H1 (cell line): ENCODE data around the gene EXD3. TPM values are rescaled to one million over a fixed set of nuclear protein-coding genes. Genes with fewer than 3 reads are reported as not detected.

Source experiments
- CTCF ChIA-PET: fragments of 300-600 bp; sonication (Branson Sonifier 250); formaldehyde crosslinking; loops from one replicate; lab custom pipeline; 2021; ENCODE audit not compliant: partially characterized antibody; lab: Charles Lee
- POLR2A ChIA-PET: fragments of 300-600 bp; sonication (Branson Sonifier 250); formaldehyde crosslinking; loops from one replicate; lab custom pipeline; 2021; ENCODE audit warnings: inconsistent platforms; ENCODE audit not compliant: partially characterized antibody; lab: Charles Lee
- DNase-seq, 2 experiments: peaks; one replicate each; pipeline versions ENCODE4 v3.0.0 to v3.0.0-alpha.2; 2010 to 2022; ENCODE audit warnings: low spot score in 2 of 2, low read depth in 1 of 2, mixed read lengths in 1 of 2
- FAIRE-seq: peaks from 2 replicates; lab custom pipeline; 2011; peaks lifted over from hg19 to GRCh38; lab: Jason Lieb, UNC
- H2AFZ ChIP-seq: 2 replicates; pipeline ENCODE4 v1.8.1; 2012; ENCODE audit warnings: low read length, inconsistent platforms
- H2AK5ac ChIP-seq: 2 replicates; pipeline ENCODE4 v1.6.1; 2013; ENCODE audit warnings: low read depth, low read length
- H2BK120ac ChIP-seq: replicated peaks from 2 replicates; pipeline ENCODE3; 2013; ENCODE audit warnings: low read depth, low read length, inconsistent platforms
- H2BK12ac ChIP-seq: 2 replicates; pipeline ENCODE4 v1.6.1; 2013; ENCODE audit warnings: low read depth, low read length
- H2BK15ac ChIP-seq: 2 replicates; pipeline ENCODE4 v1.6.1; 2013; ENCODE audit warnings: low read length
- H2BK20ac ChIP-seq: 2 replicates; pipeline ENCODE4 v1.6.1; 2013; ENCODE audit warnings: low read length
- H2BK5ac ChIP-seq: 2 replicates; pipeline ENCODE4 v1.6.1; 2013; ENCODE audit warnings: low read depth, low read length
- H3K14ac ChIP-seq: 2 replicates; pipeline ENCODE4 v1.6.1; 2013; ENCODE audit warnings: inconsistent platforms; ENCODE audit not compliant: insufficient read length
- H3K18ac ChIP-seq: 2 replicates; pipeline ENCODE4 v1.6.1; 2013; ENCODE audit warnings: low read length; ENCODE audit errors: extremely low read depth
- H3K23ac ChIP-seq: 2 replicates; pipeline ENCODE4 v1.6.1; 2013; ENCODE audit warnings: inconsistent platforms; ENCODE audit not compliant: insufficient read length
- H3K23me2 ChIP-seq: 2 replicates; pipeline ENCODE4 v1.6.1; 2013; ENCODE audit warnings: low read depth, low read length
- H3K27ac ChIP-seq: 2 replicates; pipeline ENCODE4 v1.6.1; 2011; ENCODE audit warnings: low read depth, low read length, inconsistent platforms
- H3K27me3 ChIP-seq, 4 experiments: replicated peaks in 1 of 4; 1 replicate in 1 of 4; 2 replicates in 3 of 4; pipeline versions ENCODE4 v1.6.1 to v1.8.1; 2011 to 2013; ENCODE audit warnings: low read length in 3 of 4, mild to moderate bottlenecking in 3 of 4, inconsistent platforms in 2 of 4, mixed read lengths in 2 of 4, moderate library complexity in 1 of 4; ENCODE audit not compliant: control insufficient read depth in 3 of 4, insufficient read depth in 3 of 4; ENCODE audit errors: extremely low read depth in 1 of 4
- H3K36me3 ChIP-seq, 4 experiments: 2 replicates each; pipeline versions ENCODE4 v1.6.1 to v1.8.1; 2011 to 2013; ENCODE audit warnings: mild to moderate bottlenecking in 4 of 4, low read length in 3 of 4, moderate library complexity in 2 of 4, control low read depth in 1 of 4, inconsistent platforms in 1 of 4; ENCODE audit not compliant: insufficient read depth in 4 of 4, control insufficient read depth in 2 of 4
- H3K4ac ChIP-seq: replicated peaks from 2 replicates; pipeline ENCODE3; 2013; ENCODE audit warnings: low read length, low read depth, mixed read lengths, inconsistent platforms; ENCODE audit not compliant: insufficient read length
- H3K4me1 ChIP-seq, 4 experiments: replicated peaks in 1 of 4; 1 replicate in 1 of 4; 2 replicates in 3 of 4; pipeline versions ENCODE4 v1.6.1 to v1.8.1; 2011 to 2013; ENCODE audit warnings: low read length in 3 of 4, inconsistent platforms in 2 of 4, mixed read lengths in 1 of 4; ENCODE audit not compliant: insufficient read depth in 4 of 4, control insufficient read depth in 3 of 4
- H3K4me2 ChIP-seq, 2 experiments: 2 replicates each; pipeline versions ENCODE4 v1.6.1 to v1.8.1; 2011 to 2013; ENCODE audit warnings: low read depth in 2 of 2, low read length in 2 of 2, control low read depth in 1 of 2, inconsistent platforms in 1 of 2, mild to moderate bottlenecking in 1 of 2; ENCODE audit not compliant: insufficient read depth in 1 of 2
- H3K4me3 ChIP-seq, 4 experiments: fragments of 200-600, 300-600 bp in 1 of 4; sonication (generic), shearing (Covaris generic), sonication (Bioruptor Twin) in 1 of 4; 2 replicates each; pipeline versions ENCODE4 v1.5.1 to v1.8.1; 2011 to 2016; ENCODE audit warnings: low read length in 4 of 4, low read depth in 3 of 4, control low read depth in 2 of 4, inconsistent platforms in 2 of 4, mild to moderate bottlenecking in 2 of 4, mixed read lengths in 1 of 4, moderate library complexity in 1 of 4; ENCODE audit not compliant: insufficient read depth in 2 of 4; ENCODE audit errors: extremely low read depth in 1 of 4
- H3K56ac ChIP-seq: replicated peaks from 2 replicates; pipeline ENCODE3; 2013; ENCODE audit warnings: low read depth, mild to moderate bottlenecking, mixed read lengths, low read length, inconsistent platforms; ENCODE audit not compliant: insufficient read length
- H3K79me1 ChIP-seq: 2 replicates; pipeline ENCODE4 v1.6.1; 2013; ENCODE audit warnings: low read depth, low read length, control low read depth
- H3K79me2 ChIP-seq, 2 experiments: 2 replicates each; pipeline versions ENCODE4 v1.6.1 to v1.8.1; 2012 to 2013; ENCODE audit warnings: low read length in 2 of 2, mild to moderate bottlenecking in 2 of 2, inconsistent platforms in 1 of 2; ENCODE audit not compliant: insufficient read depth in 2 of 2, control insufficient read depth in 1 of 2
- H3K9ac ChIP-seq, 4 experiments: replicated peaks in 1 of 4; 1 replicate in 1 of 4; 2 replicates in 3 of 4; pipeline versions ENCODE4 v1.6.1 to v1.8.1; 2011 to 2013; ENCODE audit warnings: low read depth in 3 of 4, low read length in 3 of 4, control low read depth in 2 of 4, mild to moderate bottlenecking in 2 of 4, moderate library complexity in 2 of 4, inconsistent platforms in 1 of 4; ENCODE audit errors: extremely low read depth in 1 of 4
- H3K9me3 ChIP-seq, 2 experiments: 2 replicates each; pipeline versions ENCODE4 v1.6.1 to v1.8.1; 2012 to 2013; ENCODE audit warnings: mild to moderate bottlenecking in 2 of 2, moderate library complexity in 2 of 2, control low read depth in 1 of 2, inconsistent platforms in 1 of 2, low read depth in 1 of 2, low read length in 1 of 2, mixed read lengths in 1 of 2; ENCODE audit not compliant: insufficient read depth in 2 of 2
- H4K20me1 ChIP-seq, 2 experiments: replicated peaks in 1 of 2; 2 replicates each; pipeline versions ENCODE3 to v1.8.1; 2011 to 2013; ENCODE audit warnings: inconsistent platforms in 2 of 2, low read length in 2 of 2, mild to moderate bottlenecking in 1 of 2; ENCODE audit not compliant: insufficient read depth in 2 of 2, control insufficient read depth in 1 of 2
- H4K5ac ChIP-seq: 2 replicates; pipeline ENCODE4 v1.6.1; 2013; ENCODE audit warnings: low read length, low read depth, mixed read lengths, inconsistent platforms; ENCODE audit not compliant: insufficient read length
- H4K8ac ChIP-seq: 2 replicates; pipeline ENCODE4 v1.8.0; 2013; ENCODE audit warnings: mild to moderate bottlenecking, moderate library complexity, low read length, inconsistent platforms; ENCODE audit not compliant: insufficient read depth; ENCODE audit errors: extremely low read depth
- H4K91ac ChIP-seq: replicated peaks from 2 replicates; pipeline ENCODE3; 2013; ENCODE audit warnings: low read length, mixed read lengths, inconsistent platforms; ENCODE audit not compliant: insufficient read length
- ATF2 ChIP-seq: IDR thresholded peaks from 2 replicates; pipeline ENCODE4 v1.6.1; 2012; ENCODE audit warnings: low read length, inconsistent platforms
- BRCA1 ChIP-seq: IDR thresholded peaks from 2 replicates; pipeline ENCODE4 v1.6.1; 2012; ENCODE audit warnings: low read depth, low read length, improper control_type of control experiment
- E2F6 ChIP-seq: IDR thresholded peaks from 2 replicates; pipeline ENCODE4 v1.6.1; 2012; ENCODE audit warnings: inconsistent platforms
- TAF1 ChIP-seq: IDR thresholded peaks from 2 replicates; pipeline ENCODE4 v1.6.1; 2011; ENCODE audit warnings: mild to moderate bottlenecking, low read depth, low read length
- USF2 ChIP-seq: IDR thresholded peaks from 2 replicates; pipeline ENCODE4 v1.6.1; 2011; ENCODE audit warnings: low read length, improper control_type of control experiment
- YY1 ChIP-seq: IDR thresholded peaks from 2 replicates; pipeline ENCODE4 v1.6.1; 2011; ENCODE audit warnings: low read depth, mild to moderate bottlenecking, low read length
- WGBS, 2 experiments: shearing (Covaris generic) in 1 of 2; methylation state at CpG; one replicate each; pipeline versions ENCODE4 v1.1.6 to v1.1.7; 2013 to 2015; ENCODE audit warnings: low lambda C conversion rate in 2 of 2, mixed read lengths in 2 of 2, inconsistent platforms in 1 of 2, low coverage in 1 of 2, missing lambda C conversion rate in 1 of 2; ENCODE audit not compliant: insufficient replicate concordance in 2 of 2, insufficient coverage in 1 of 2, insufficient read length in 1 of 2; ENCODE audit errors: extremely low coverage in 1 of 2, missing lambda C conversion rate in 1 of 2; 5-methylcytosine and 5-hydroxymethylcytosine counted together
- polyA plus RNA-seq, 7 experiments: library from polyadenylated mRNA; depleted of rRNA in 3 of 7; stranded (reverse) in 5 of 7; unstranded in 2 of 7; fragments of >200 nt in 5 of 7; fragments of 200-250 nt in 2 of 7; gene quantifications; 1 replicate in 5 of 7; 2 replicates in 1 of 7; 4 replicates in 1 of 7; pipeline versions ENCODE4 v1.2.1 to v1.2.3, GENCODE V29; 2011 to 2013; ENCODE audit warnings: missing spikeins in 2 of 7, mixed read lengths in 2 of 7
- total RNA-seq: library from RNA; stranded (reverse); fragmentation: NEBNext Ultra II Directional; extraction: Animal tissue kit (Norgen Biotek cat#: 25700); gene quantifications from 2 replicates; pipeline ENCODE4 v1.2.1, GENCODE V29; 2021

Gene EXD3
- total and polyA plus RNA-seq, 2 of the 8 experiments (the other 6 are each of a cell fraction or from before 2014, with no cell fraction given), result 7.2 to 9.4 TPM

GRCh38 chr9:137392232-137393007 lies 30.5 kb downstream of the EXD3 start:
- no peaks in the 10 kb centered on the region for H3K9me3 ChIP-seq
- no peak overlapping the region for H3K4me2 ChIP-seq
- no peaks in the 10 kb centered on the region for H3K79me2 ChIP-seq
- H3K27ac ChIP-seq, result no peak overlapping the region
- no peak for FAIRE-seq
- H3K4me3 ChIP-seq, result no peak overlapping the region
- no peak overlapping the region for H2BK5ac ChIP-seq
- H2BK120ac ChIP-seq, result no peak overlapping the region
- no peak overlapping the region for H4K8ac ChIP-seq
- no peak overlapping the region for H2AFZ ChIP-seq
- no peak overlapping the region for H2BK15ac ChIP-seq
- no peak overlapping the region for H3K18ac ChIP-seq
- H3K9ac ChIP-seq, result no peak overlapping the region
- no peak for DNase-seq
- H3K14ac ChIP-seq, result no peak overlapping the region
- ChIA-PET CTCF (interaction anchor here (0.9 to 1.1 kb wide), 3 partner anchors 12 to 108 kb away, joined by 3 to 4 read pairs (median 3); no protein-coding TSS in a partner anchor), POLR2A (no interaction called here)
- H2BK12ac ChIP-seq, result no peak overlapping the region
- H2BK20ac ChIP-seq, result no peak overlapping the region
- H3K23me2 ChIP-seq, result no peaks in the 10 kb centered on the region
- no peak overlapping the region for H3K23ac ChIP-seq
- H3K4ac ChIP-seq, result no peak overlapping the region
- WGBS, 2 experiments, result 96% methylated on average over 20 of the region's 23 CpGs; no CpG with 5 or more reads in 1 of the 2 experiments
- H4K5ac ChIP-seq, result no peak overlapping the region
- TF ChIP-seq BRCA1, result no peak
- TF ChIP-seq ATF2, result no peak
- TF ChIP-seq E2F6, result no peak
- no peak for TF ChIP-seq USF2
- TF ChIP-seq TAF1, result no peak
- no peak for TF ChIP-seq YY1
- peaks cover 0 to 7% of the 10 kb centered on the region in 2 experiments for H4K20me1 ChIP-seq
- no peak overlapping the region for H3K56ac ChIP-seq
- no peaks in the 10 kb centered on the region for H3K36me3 ChIP-seq
- no peaks in the 10 kb centered on the region for H3K27me3 ChIP-seq
- H2AK5ac ChIP-seq, result no peak overlapping the region
- H3K79me1 ChIP-seq, result no peaks in the 10 kb centered on the region
- H3K4me1 ChIP-seq, result no peaks in the 10 kb centered on the region; a peak in 1 of 7 replicates
- H4K91ac ChIP-seq, result no peak overlapping the region
